Suprapubic skin (tissue), 3 donors: ENCODE results near the gene NOS1AP.

Source experiments
- CTCF ChIP-seq, 2 donors: fragments of 200-600 bp in 1 of 2; fragments of 450-650 bp in 1 of 2; sonication (generic) in 1 of 2; IDR thresholded peaks; one replicate each; pipeline ENCODE4 v1.5.1; 2016 to 2019; ENCODE audit warnings: antibody characterized with exemption in 2 of 2, mild to moderate bottlenecking in 1 of 2, moderate library complexity in 1 of 2
- EP300 ChIP-seq: sonication (generic); formaldehyde crosslinking; IDR thresholded peaks from one replicate; pipeline ENCODE4 v1.6.1; 2017; ENCODE audit warnings: antibody characterized with exemption
- POLR2A ChIP-seq, 2 donors: fragments of 450-650 bp; IDR thresholded peaks; one replicate each; pipeline ENCODE4 v1.6.1; 2017; ENCODE audit warnings: antibody characterized with exemption in 2 of 2, mild to moderate bottlenecking in 2 of 2, moderate library complexity in 2 of 2

GRCh38 chr1:162383516-162383915, 314.0 kb downstream of the NOS1AP start:
- TF ChIP-seq CTCF (IDR thresholded peaks at IDR 0.05) = no peak
- no peak for TF ChIP-seq POLR2A (IDR thresholded peaks at IDR 0.05)
- TF ChIP-seq EP300 = no peak
